Ramos (cell line): Measurements from ENCODE around the gene PLEKHG3.

Source experiments
- in situ Hi-C: fragments of 300-500 bp; cut with MboI; formaldehyde crosslinking; loops from one replicate; pipeline ENCODE4 v1.14.3; 2022; ENCODE audit warnings: low sequenced_read_pairs; ENCODE audit not compliant: unreplicated experiment

PLEKHG3 gene

DNA sequence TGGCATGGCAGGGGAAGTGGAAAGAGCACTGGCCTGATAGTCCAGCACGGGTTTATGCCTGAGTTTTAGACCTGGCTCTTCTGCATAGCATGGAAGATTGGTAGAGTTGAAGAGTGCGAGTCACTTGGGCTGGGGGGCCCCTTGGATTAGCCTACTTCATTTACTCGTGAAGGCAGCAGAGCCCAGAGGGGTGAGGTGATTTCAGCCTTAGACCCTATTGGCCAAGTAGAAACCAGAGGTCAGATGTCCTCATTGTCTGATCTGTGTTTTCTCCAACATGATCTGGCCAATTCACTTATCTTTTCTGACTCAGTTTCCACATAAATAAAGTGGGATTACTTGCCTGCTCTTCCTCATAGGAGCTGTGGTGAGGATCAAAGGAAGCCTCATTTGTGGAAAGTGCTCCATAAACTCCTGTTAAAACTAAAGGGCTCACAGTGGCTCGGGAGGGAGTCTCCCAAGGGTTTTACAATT lies 1.9 kb downstream of the PLEKHG3 start:
- in situ Hi-C loops = no loop called here

DNA sequence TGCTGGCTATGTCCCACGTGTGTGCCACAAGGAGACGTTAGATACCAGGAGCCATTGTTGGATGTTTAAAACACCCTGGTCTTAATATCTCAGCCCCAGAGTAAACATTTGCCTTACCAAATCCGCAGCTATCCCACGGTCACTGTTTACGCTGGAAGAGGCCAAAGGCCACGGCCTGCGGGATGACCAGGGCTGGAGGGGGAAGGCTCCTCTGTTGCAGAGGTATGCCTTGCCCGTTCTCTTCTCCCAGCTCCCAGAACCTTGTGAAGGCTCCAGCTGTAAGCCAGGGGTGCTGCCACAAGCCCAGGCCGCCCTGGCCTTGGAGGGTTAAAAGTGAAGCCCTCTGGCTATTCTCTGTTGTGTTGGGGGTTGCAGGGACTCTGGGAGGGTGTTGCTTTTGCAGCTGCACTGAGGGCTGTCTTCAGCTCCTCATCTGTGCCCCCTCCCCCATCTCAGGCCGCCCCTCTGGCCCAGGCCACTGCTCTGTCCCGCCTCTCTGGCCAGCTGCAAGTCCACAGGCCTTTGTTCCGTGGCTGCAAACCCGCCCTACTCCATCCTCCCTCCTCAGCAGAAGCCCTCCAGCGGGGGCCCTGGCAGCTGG lies 2.5 kb downstream of the PLEKHG3 start:
- in situ Hi-C loops = no loop called here

- in situ Hi-C loops = no loop called here
Measured at GRCh38 chr14:64707661-64708060, 3.4 kb downstream of the PLEKHG3 start.

GRCh38 chr14:64708148-64709004 lies 4.2 kb downstream of the PLEKHG3 start:
- in situ Hi-C loops = no loop called here

GRCh38 chr14:64709126-64709525 lies 4.9 kb downstream of the PLEKHG3 start:
- in situ Hi-C loops = no loop called here

- in situ Hi-C loops = no loop called here
Measured at GRCh38 chr14:64711039-64711438, 6.8 kb downstream of the PLEKHG3 start.

DNA sequence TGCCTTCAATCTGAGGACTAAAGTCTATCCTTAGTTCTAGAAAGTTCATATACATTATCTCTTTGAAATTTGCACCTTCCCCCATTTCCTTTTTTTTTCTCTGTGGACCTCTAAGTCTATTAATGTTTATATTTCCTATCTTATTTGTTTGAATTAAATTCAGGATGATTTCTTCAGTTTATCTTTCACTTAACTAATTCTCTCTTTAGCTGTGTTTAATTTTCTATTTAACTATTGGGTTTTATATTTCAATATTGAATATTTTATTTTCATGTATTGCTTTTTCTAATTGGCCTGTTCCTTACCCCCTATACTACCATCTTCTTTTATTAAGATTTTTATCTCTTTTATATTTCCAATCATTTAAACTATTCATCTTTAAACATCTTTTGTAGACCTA lies 9.5 kb downstream of the PLEKHG3 start:
- in situ Hi-C loops = no loop called here

DNA sequence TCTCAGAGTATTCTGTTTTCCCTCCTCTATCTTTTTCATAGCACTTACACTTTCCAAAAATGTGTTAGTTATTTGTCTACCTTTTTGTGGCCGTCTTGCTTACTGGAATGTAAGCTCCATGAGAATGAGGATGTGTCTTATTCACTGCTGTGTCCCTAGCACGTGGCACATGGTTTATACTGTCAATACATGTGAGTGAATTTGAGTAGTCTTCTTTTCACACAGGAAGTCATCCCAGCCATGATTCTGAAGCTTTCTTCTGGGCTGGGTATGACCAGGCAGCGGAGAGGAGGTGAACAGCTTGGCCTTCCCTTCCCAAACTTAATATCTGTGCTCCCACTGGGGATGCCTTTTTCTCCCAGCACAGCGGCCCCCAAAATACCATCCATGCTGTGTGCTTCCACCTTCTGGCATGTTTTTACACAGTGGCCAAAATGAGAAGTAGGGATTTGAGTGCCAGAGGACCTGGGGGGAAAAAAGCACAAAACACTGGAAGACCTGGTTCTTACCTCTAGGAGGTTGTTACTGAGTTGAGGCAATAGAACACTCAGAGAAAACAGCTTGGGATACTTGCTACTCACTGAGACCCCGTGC lies 10.3 kb downstream of the PLEKHG3 start:
- in situ Hi-C loops = no loop called here

DNA sequence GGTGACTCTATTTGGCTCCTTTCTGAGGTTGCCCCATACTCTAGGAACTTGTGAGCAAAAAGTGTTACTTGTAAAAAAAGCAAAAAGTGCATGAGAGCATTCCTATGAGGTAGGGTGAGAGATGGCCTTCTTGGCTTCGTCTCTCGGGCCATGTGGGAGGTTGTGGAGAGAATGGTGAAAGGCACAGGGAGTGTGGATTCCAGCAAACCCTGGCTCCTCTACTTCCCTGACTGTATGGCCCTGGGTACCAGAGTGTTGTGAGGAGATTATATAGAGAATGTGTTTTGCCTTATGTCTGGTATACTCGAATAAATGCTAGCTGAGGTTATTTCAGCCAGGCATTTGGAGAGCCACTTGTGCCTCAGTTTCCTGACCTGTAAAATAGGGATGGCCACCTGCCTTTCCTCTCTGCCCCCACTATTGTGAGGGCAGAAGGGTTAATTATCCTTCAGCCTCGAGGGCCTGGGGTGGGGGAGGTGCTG lies 11.0 kb downstream of the PLEKHG3 start:
- in situ Hi-C loops = no loop called here

GRCh38 chr14:64715628-64716412 lies 11.6 kb downstream of the PLEKHG3 start:
- in situ Hi-C loops = no loop called here

DNA sequence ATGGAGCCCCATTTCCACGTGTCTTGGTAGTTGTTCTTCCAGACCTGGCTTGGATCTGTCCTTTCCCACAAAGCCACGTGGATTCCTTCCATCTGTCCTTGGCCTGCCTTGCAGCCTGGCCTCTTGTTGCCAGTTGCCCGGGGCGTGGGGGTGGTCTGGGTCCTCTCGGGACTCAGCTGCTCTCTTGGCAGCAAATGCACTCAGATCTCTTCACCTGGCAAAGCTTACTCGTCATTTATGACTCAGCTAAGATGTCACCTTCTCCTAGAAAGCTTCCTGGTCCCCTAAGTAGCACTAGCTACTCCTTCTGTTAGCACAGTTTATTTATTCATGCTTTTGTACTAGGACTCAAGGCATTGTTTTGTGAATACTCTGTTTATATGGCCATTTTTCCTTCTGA lies 13.6 kb downstream of the PLEKHG3 start:
- in situ Hi-C loops = no loop called here

- in situ Hi-C loops = no loop called here
Measured at GRCh38 chr14:64718762-64719161, 14.5 kb downstream of the PLEKHG3 start.

GRCh38 chr14:64719601-64720000 lies 15.4 kb downstream of the PLEKHG3 start:
- in situ Hi-C loops = no loop called here

- in situ Hi-C loops = no loop called here
Measured at GRCh38 chr14:64720131-64720576, 15.9 kb downstream of the PLEKHG3 start.

DNA sequence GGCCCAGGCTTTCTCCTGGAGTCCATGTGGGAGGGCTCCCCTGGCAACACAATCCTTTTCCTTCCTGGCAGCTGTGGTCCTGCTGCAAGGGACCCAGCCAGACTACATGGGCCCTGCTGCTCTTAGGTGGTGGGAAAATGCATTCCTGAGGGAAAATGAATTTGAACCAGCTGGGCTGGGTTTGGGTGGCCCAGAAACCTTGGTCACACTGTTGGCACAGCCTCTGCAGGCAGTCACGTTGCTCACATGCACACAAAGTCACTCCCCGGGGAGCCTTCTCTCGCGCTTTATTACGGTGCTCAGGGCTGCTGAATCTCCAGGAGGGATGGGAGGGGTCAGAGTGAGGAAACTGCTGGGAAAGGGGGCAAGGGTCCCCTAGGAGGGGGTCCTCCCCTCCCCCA lies 17.2 kb downstream of the PLEKHG3 start:
- in situ Hi-C loops = no loop called here

- in situ Hi-C loops = no loop called here
Measured at GRCh38 chr14:64721899-64722298, 17.7 kb downstream of the PLEKHG3 start.

GRCh38 chr14:64722842-64723447 lies 18.7 kb downstream of the PLEKHG3 start:
- in situ Hi-C loops = no loop called here

- in situ Hi-C loops = no loop called here
Measured at GRCh38 chr14:64723691-64724577, 19.7 kb downstream of the PLEKHG3 start.

- in situ Hi-C loops = no loop called here
Measured at GRCh38 chr14:64724578-64724930, 20.3 kb downstream of the PLEKHG3 start.
